ENCODE data around the gene RPP25. TPM values are rescaled to one million over a fixed set of nuclear protein-coding genes. Genes with fewer than 3 reads are reported as not detected.

RPP25 gene, protein sequence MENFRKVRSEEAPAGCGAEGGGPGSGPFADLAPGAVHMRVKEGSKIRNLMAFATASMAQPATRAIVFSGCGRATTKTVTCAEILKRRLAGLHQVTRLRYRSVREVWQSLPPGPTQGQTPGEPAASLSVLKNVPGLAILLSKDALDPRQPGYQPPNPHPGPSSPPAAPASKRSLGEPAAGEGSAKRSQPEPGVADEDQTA
- 0.60 to 1.0 TPM (median 0.62 TPM) in 3 replicates for polyA plus RNA-seq
- 0.39 TPM for polyA plus RNA-seq (2011; ENCODE audit: low read depth)
- 0.61 and 0.97 TPM in 2 replicates for polyA plus RNA-seq (2011; cell fraction: cytosol; rRNA removed)
- polyA plus RNA-seq (2011; cell fraction: nucleus; rRNA removed), result 0.52 and 0.69 TPM in 2 replicates
- polyA plus RNA-seq (2012; ENCODE audit: low replicate concordance), result 0.88 and 1.5 TPM in 2 replicates
- 0.16 to 1.1 TPM (median 0.36 TPM) in 3 replicates for polyA minus RNA-seq
- 1.3 TPM for polyA minus RNA-seq (2011; cell fraction: cytosol; rRNA and poly(A)+ RNA removed)
- polyA minus RNA-seq (2011; cell fraction: nucleus; rRNA and poly(A)+ RNA removed), result 0.39 and 0.63 TPM in 2 replicates

DNA sequence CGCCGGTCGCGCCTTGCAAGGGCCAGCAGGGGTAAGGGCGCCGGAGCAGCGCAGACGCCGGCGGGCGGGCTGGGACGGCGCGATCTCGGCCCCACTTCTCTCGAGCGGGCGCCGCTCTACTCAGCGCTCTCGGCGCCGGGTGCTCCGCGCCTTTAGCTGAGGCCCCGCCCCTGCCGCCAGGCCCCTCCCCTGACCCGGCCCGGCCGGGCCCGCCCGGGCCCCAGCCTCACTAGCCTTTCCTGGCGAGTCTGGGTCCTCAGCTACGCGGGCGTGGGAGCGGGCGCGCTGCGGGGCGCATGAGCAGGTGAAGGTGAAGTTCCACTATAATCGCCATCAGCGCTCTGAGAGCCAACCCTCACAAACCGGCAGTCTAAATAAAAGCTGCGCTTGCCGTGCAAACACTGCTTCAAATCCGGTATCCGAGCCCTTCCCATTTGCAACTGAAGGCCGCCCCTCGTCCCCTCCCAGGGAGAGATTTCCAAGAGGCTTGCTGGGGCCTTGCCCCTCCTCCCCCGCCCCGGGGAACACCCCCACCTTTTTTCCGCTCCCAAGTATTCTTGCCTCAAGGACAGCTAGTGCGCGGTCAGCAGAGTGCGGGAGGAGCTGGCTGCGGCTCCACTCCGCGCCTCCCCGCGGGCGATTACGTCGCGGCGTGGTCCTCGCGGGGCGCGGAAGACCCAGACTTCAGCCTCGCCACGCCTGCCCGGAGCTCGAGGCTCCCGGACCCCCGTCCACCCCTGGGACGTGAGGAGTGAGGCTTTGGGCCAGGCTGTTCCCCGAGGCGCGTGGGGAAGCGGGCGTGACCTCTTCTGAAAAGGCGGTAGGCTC is at the start of gene RPP25:
Gene RPP25 (minus strand): TSS at position 125 of the 828 bp plus-strand sequence. CDS start 189 bp downstream, outside the sequence.
- no peak for DNase-seq (ENCODE audit: low read depth, low spot score)
- peaks cover 39% of the 10 kb centered on the region for H3K27me3 ChIP-seq (ENCODE audit: control insufficient read depth, extremely low read depth, insufficient read depth, low read length)
- peak within 1 kb of the TSS; percentile 36 to 69 (median 51) for H3K4me3 ChIP-seq (ENCODE audit: control insufficient read depth in 2 of 3, extremely low read depth in 1 of 3, insufficient read depth in 2 of 3, low read depth in 1 of 3, low read length in 3 of 3)
- H3K79me2 ChIP-seq (ENCODE audit: control insufficient read depth, insufficient read depth, low read length), result no peaks in the 10 kb centered on the region
- dilution Hi-C loops (cut with MboI; ENCODE audit: extremely low pct_ligation_motif_present, low sequenced_read_pairs), result no loop called here
- peak within 1 kb of the TSS; percentile 47 for H3K9ac ChIP-seq (ENCODE audit: control insufficient read depth, extremely low read depth, insufficient read depth, low read length)
- no peaks in the 10 kb centered on the region for H4K20me1 ChIP-seq (ENCODE audit: control insufficient read depth, extremely low read depth, insufficient read depth, low read length)
- peak within 1 kb of the TSS; percentile 74 for H3K4me2 ChIP-seq (ENCODE audit: control insufficient read depth, extremely low read depth, insufficient read depth, low read depth, low read length)
- no peak for FAIRE-seq
- H2AFZ ChIP-seq (ENCODE audit: control insufficient read depth, low read length), result peak within 1 kb of the TSS; percentile 77
- no peak within 1 kb of the TSS for H3K27ac ChIP-seq (ENCODE audit: control insufficient read depth, insufficient read depth, low read length)
- no peaks in the 10 kb centered on the region for H3K36me3 ChIP-seq (ENCODE audit: control insufficient read depth in 2 of 2, extremely low read depth in 1 of 2, insufficient read depth in 2 of 2, low read length in 2 of 2)
- H3K4me1 ChIP-seq (ENCODE audit: control insufficient read depth, extremely low read depth, insufficient read depth, low read length), result peaks cover 9% of the 10 kb centered on the region
- no peaks in the 10 kb centered on the region for H3K9me3 ChIP-seq (ENCODE audit: control insufficient read depth, low read depth, low read length)
- TF ChIP-seq, protein P1, sequence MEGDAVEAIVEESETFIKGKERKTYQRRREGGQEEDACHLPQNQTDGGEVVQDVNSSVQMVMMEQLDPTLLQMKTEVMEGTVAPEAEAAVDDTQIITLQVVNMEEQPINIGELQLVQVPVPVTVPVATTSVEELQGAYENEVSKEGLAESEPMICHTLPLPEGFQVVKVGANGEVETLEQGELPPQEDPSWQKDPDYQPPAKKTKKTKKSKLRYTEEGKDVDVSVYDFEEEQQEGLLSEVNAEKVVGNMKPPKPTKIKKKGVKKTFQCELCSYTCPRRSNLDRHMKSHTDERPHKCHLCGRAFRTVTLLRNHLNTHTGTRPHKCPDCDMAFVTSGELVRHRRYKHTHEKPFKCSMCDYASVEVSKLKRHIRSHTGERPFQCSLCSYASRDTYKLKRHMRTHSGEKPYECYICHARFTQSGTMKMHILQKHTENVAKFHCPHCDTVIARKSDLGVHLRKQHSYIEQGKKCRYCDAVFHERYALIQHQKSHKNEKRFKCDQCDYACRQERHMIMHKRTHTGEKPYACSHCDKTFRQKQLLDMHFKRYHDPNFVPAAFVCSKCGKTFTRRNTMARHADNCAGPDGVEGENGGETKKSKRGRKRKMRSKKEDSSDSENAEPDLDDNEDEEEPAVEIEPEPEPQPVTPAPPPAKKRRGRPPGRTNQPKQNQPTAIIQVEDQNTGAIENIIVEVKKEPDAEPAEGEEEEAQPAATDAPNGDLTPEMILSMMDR (optimal IDR thresholded peaks at IDR 0.05 in 1 of 3, IDR thresholded peaks at IDR 0.05 in 1 of 3, conservative IDR thresholded peaks at IDR 0.05 in 1 of 3; ENCODE audit: extremely low read depth in 1 of 3, insufficient read depth in 2 of 3, low read length in 3 of 3), result no peak
- TF ChIP-seq EZH2 (IDR thresholded peaks at IDR 0.05; ENCODE audit: low read length), result peak; percentile 50
- H3K9me1 ChIP-seq (ENCODE audit: control insufficient read depth, extremely low read depth, insufficient read depth, low read length), result no peaks in the 10 kb centered on the region

DNA sequence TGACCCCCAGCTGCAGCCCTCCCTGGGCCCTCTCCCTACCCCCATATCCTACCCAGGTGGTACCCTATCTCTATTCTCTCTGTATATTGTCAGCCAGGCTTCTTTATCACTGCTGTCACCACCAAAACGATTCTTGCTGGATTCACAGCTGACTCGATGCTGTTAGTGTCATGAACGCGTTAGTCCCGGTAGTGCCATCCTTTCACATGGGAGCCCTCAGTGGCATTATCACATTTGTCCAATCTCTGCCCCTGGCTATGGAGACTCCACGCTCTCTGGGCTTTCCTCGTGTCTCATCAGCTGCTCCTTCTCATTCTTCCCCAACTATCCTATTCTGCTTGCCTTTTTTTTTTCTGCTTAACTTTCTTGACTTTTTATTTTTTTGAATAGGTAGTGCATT is 45.8 kb upstream of the RPP25 start:
- Histone ChIP-seq H3K9ac (ENCODE audit: control insufficient read depth, extremely low read depth, insufficient read depth, low read length) (no peak overlapping the region), H3K36me3 (ENCODE audit: control insufficient read depth in 2 of 2, extremely low read depth in 1 of 2, insufficient read depth in 2 of 2, low read length in 2 of 2) (no peaks in the 10 kb centered on the region), H3K4me1 (ENCODE audit: control insufficient read depth, extremely low read depth, insufficient read depth, low read length) (no peaks in the 10 kb centered on the region), H3K27ac (ENCODE audit: control insufficient read depth, insufficient read depth, low read length) (no peak overlapping the region), H3K9me3 (ENCODE audit: control insufficient read depth, low read depth, low read length) (no peaks in the 10 kb centered on the region), H3K79me2 (ENCODE audit: control insufficient read depth, insufficient read depth, low read length) (no peaks in the 10 kb centered on the region), H2AFZ (ENCODE audit: control insufficient read depth, low read length) (no peak overlapping the region), H3K27me3 (ENCODE audit: control insufficient read depth, extremely low read depth, insufficient read depth, low read length) (peaks cover 8% of the 10 kb centered on the region), H3K9me1 (ENCODE audit: control insufficient read depth, extremely low read depth, insufficient read depth, low read length) (no peaks in the 10 kb centered on the region), H3K4me3 (ENCODE audit: control insufficient read depth in 2 of 3, extremely low read depth in 1 of 3, insufficient read depth in 2 of 3, low read depth in 1 of 3, low read length in 3 of 3) (no peak overlapping the region), H3K4me2 (ENCODE audit: control insufficient read depth, extremely low read depth, insufficient read depth, low read depth, low read length) (no peak overlapping the region), H4K20me1 (ENCODE audit: control insufficient read depth, extremely low read depth, insufficient read depth, low read length) (no peaks in the 10 kb centered on the region)
- DNase-seq (ENCODE audit: low read depth, low spot score) (no peak), FAIRE-seq (no peak)
- dilution Hi-C loops (cut with MboI; ENCODE audit: extremely low pct_ligation_motif_present, low sequenced_read_pairs), result no loop called here
- TF ChIP-seq, protein P1 (optimal IDR thresholded peaks at IDR 0.05 in 1 of 3, IDR thresholded peaks at IDR 0.05 in 1 of 3, conservative IDR thresholded peaks at IDR 0.05 in 1 of 3; ENCODE audit: extremely low read depth in 1 of 3, insufficient read depth in 2 of 3, low read length in 3 of 3), result no peak
- TF ChIP-seq EZH2 (IDR thresholded peaks at IDR 0.05; ENCODE audit: low read length), result no peak

All from keratinocyte (primary cell).